H9 (cell line): ENCODE results near the gene SP110. TPM values are rescaled to one million over a fixed set of nuclear protein-coding genes. Genes with fewer than 3 reads are reported as not detected.

ENCODE experiments used
- DNase-seq: peaks from one replicate; pipeline ENCODE4 v3.0.0-alpha.2; 2017
- H2AFZ ChIP-seq: one replicate; pipeline ENCODE4 v1.6.1; 2013; ENCODE audit warnings: mild to moderate bottlenecking, low read length, control low read depth, moderate library complexity
- H2AK5ac ChIP-seq: 2 replicates; pipeline ENCODE4 v1.6.1; 2013; ENCODE audit warnings: low read length, control low read depth, mixed read lengths; ENCODE audit not compliant: insufficient read length
- H2BK120ac ChIP-seq: one replicate; pipeline ENCODE4 v1.6.1; 2013; ENCODE audit warnings: low read depth, mild to moderate bottlenecking, low read length, control low read depth, inconsistent platforms; ENCODE audit not compliant: poor library complexity, severe bottlenecking
- H2BK12ac ChIP-seq: 2 replicates; pipeline ENCODE4 v1.6.1; 2013; ENCODE audit warnings: low read length, control low read depth, mixed read lengths, low read depth; ENCODE audit not compliant: insufficient read length
- H2BK15ac ChIP-seq: 2 replicates; pipeline ENCODE4 v1.6.1; 2013; ENCODE audit warnings: low read depth, low read length, control low read depth
- H2BK20ac ChIP-seq: one replicate; pipeline ENCODE4 v1.6.1; 2013; ENCODE audit warnings: low read depth, mild to moderate bottlenecking, low read length, control low read depth, inconsistent platforms; ENCODE audit not compliant: poor library complexity, severe bottlenecking
- H2BK5ac ChIP-seq: 2 replicates; pipeline ENCODE4 v1.6.1; 2013; ENCODE audit warnings: low read length, control low read depth, mixed read lengths; ENCODE audit not compliant: insufficient read length
- H3K14ac ChIP-seq: 2 replicates; pipeline ENCODE4 v1.6.1; 2013; ENCODE audit warnings: low read length, control low read depth; ENCODE audit not compliant: insufficient read depth
- H3K18ac ChIP-seq: 2 replicates; pipeline ENCODE4 v1.6.1; 2013; ENCODE audit warnings: low read depth, mild to moderate bottlenecking, mixed read lengths, low read length, control low read depth; ENCODE audit not compliant: insufficient read length
- H3K23ac ChIP-seq: 2 replicates; pipeline ENCODE4 v1.6.1; 2013; ENCODE audit warnings: low read length, control low read depth, mixed read lengths, low read depth; ENCODE audit not compliant: insufficient read length
- H3K23me2 ChIP-seq: 2 replicates; pipeline ENCODE4 v1.6.1; 2013; ENCODE audit warnings: low read depth, mild to moderate bottlenecking, mixed read lengths, low read length, control low read depth; ENCODE audit not compliant: insufficient read length, poor library complexity, severe bottlenecking
- H3K27ac ChIP-seq: 2 replicates; pipeline ENCODE4 v1.5.1; 2013; ENCODE audit warnings: low read length, control low read depth, mixed read lengths, low read depth; ENCODE audit not compliant: insufficient read length
- H3K27me3 ChIP-seq: 2 replicates; pipeline ENCODE4 v1.6.1; 2013; ENCODE audit warnings: low read length, control low read depth, inconsistent platforms; ENCODE audit not compliant: insufficient read depth
- H3K4ac ChIP-seq: 2 replicates; pipeline ENCODE4 v1.6.1; 2013; ENCODE audit warnings: low read depth, mild to moderate bottlenecking, control low read depth, inconsistent platforms, low read length, moderate library complexity
- H3K4me1 ChIP-seq: 2 replicates; pipeline ENCODE4 v1.6.1; 2013; ENCODE audit warnings: low read length, control low read depth, inconsistent platforms; ENCODE audit not compliant: insufficient read depth
- H3K4me2 ChIP-seq: 2 replicates; pipeline ENCODE4 v1.6.1; 2013; ENCODE audit warnings: low read length, control low read depth, mixed read lengths; ENCODE audit not compliant: insufficient read length, insufficient read depth
- H3K56ac ChIP-seq: 2 replicates; pipeline ENCODE4 v1.6.1; 2013; ENCODE audit warnings: low read depth, mild to moderate bottlenecking, mixed read lengths, low read length, control low read depth; ENCODE audit not compliant: insufficient read length
- H3K79me1 ChIP-seq: 2 replicates; pipeline ENCODE4 v1.6.1; 2013; ENCODE audit warnings: low read depth, mild to moderate bottlenecking, moderate library complexity, low read length, control low read depth, inconsistent platforms; ENCODE audit not compliant: insufficient read depth, poor library complexity, severe bottlenecking
- H3K79me2 ChIP-seq: 2 replicates; pipeline ENCODE4 v1.6.1; 2013; ENCODE audit warnings: low read length, control low read depth, inconsistent platforms; ENCODE audit not compliant: insufficient read depth
- H3K9ac ChIP-seq: 2 replicates; pipeline ENCODE4 v1.6.1; 2013; ENCODE audit warnings: low read length, control low read depth, mixed read lengths; ENCODE audit not compliant: insufficient read length; ENCODE audit errors: extremely low read depth
- H3K9me3 ChIP-seq: one replicate; pipeline ENCODE4 v1.6.1; 2013; ENCODE audit warnings: low read depth, low read length, inconsistent platforms; ENCODE audit not compliant: control insufficient read depth
- H3T11ph ChIP-seq: one replicate; pipeline ENCODE4 v1.6.1; 2013; ENCODE audit warnings: mild to moderate bottlenecking, low read length, control low read depth, inconsistent platforms
- H4K20me1 ChIP-seq: one replicate; pipeline ENCODE4 v1.6.1; 2013; ENCODE audit not compliant: control insufficient read depth, insufficient read length, insufficient read depth
- H4K5ac ChIP-seq: 2 replicates; pipeline ENCODE4 v1.6.1; 2013; ENCODE audit warnings: low read depth, mild to moderate bottlenecking, mixed read lengths, low read length, control low read depth; ENCODE audit not compliant: insufficient read length
- H4K8ac ChIP-seq: replicated peaks from 2 replicates; pipeline ENCODE4 v1.6.1; 2013; ENCODE audit warnings: low read length, control low read depth, mixed read lengths, low read depth; ENCODE audit not compliant: insufficient read length
- H4K91ac ChIP-seq: 2 replicates; pipeline ENCODE4 v1.6.1; 2013; ENCODE audit warnings: low read depth, mild to moderate bottlenecking, moderate library complexity, mixed read lengths, low read length, control low read depth; ENCODE audit not compliant: insufficient read length
- H3K27ac Mint-ChIP-seq, 3 experiments: 2 replicates in 2 of 3; 3 replicates in 1 of 3; pipeline ENCODE4 v1.8.0; 2020 to 2021; ENCODE audit warnings: mixed read lengths in 3 of 3, mild to moderate bottlenecking in 1 of 3, moderate library complexity in 1 of 3
- H3K27me3 Mint-ChIP-seq: 2 replicates; pipeline ENCODE4 v1.8.0; 2021; ENCODE audit warnings: low read depth, mild to moderate bottlenecking, moderate library complexity, mixed read lengths
- H3K36me3 Mint-ChIP-seq, 3 experiments: 2 replicates in 2 of 3; 3 replicates in 1 of 3; pipeline ENCODE4 v1.8.0; 2020 to 2021; ENCODE audit warnings: low read depth in 3 of 3, mixed read lengths in 3 of 3; ENCODE audit not compliant: insufficient read depth in 1 of 3
- H3K4me1 Mint-ChIP-seq, 2 experiments: 2 replicates each; pipeline ENCODE4 v1.8.0; 2020; ENCODE audit warnings: mixed read lengths in 2 of 2
- H3K4me3 Mint-ChIP-seq, 2 experiments: 2 replicates in 1 of 2; 3 replicates in 1 of 2; pipeline ENCODE4 v1.8.0; 2020 to 2021; ENCODE audit warnings: mild to moderate bottlenecking in 2 of 2, mixed read lengths in 2 of 2, moderate library complexity in 1 of 2
- H3K9me3 Mint-ChIP-seq, 2 experiments: 2 replicates in 1 of 2; 3 replicates in 1 of 2; pipeline ENCODE4 v1.8.0; 2020; ENCODE audit warnings: mild to moderate bottlenecking in 2 of 2, mixed read lengths in 2 of 2, moderate library complexity in 1 of 2
- WGBS: extraction: QIAGEN DNeasy Blood & Tissue Kit; methylation state at CpG from one replicate; pipeline ENCODE4 v1.1.7; 2013; ENCODE audit warnings: missing lambda C conversion rate, low lambda C conversion rate, mixed read lengths; ENCODE audit not compliant: insufficient read length; ENCODE audit errors: extremely low coverage; 5-methylcytosine and 5-hydroxymethylcytosine counted together
- total RNA-seq: library from RNA; stranded (reverse); gene quantifications from 2 replicates; pipeline ENCODE4 v1.2.1, GENCODE V29; 2021
- TF ChIP-seq, protein P1 (sequence below): fragments of 200-600 bp; sonication (generic); conservative IDR thresholded peaks from 3 replicates; pipeline ENCODE4 v1.8.0; 2021; ENCODE audit warnings: antibody characterized with exemption, mild to moderate bottlenecking

The SP110 gene
- total RNA-seq, 1 experiment from 2014 or later = 3.7 TPM

DNA sequence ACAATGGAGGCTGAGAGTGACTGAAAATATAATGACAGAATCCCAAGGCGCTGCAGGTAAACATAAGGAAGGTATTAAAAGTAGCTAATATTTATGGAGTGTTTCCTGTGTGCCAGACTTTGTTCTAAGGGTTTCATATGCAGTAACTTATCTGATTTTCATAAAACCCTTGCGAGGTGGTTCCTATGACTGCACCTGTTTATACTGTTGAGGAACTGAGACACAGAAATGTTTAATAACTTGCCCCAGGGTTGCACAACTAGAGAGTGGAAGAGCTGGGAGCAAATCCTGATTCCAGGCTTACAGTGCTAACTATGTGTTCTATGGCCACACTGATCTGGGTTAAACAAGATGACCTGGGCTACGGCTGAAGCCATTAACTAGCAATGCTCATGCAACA is 2.4 kb downstream of the SP110 start:
- Histone ChIP-seq H3K23ac (no peak overlapping the region), H2BK5ac (no peak overlapping the region), H3K27ac (no peak overlapping the region), H3K9ac (no peak overlapping the region), H3K27me3 (no peaks in the 10 kb centered on the region), H2AK5ac (no peak overlapping the region), H2AFZ (no peak overlapping the region), H4K20me1 (no peaks in the 10 kb centered on the region), H2BK20ac (no peak overlapping the region), H4K91ac (no peak overlapping the region), H3K23me2 (peaks cover 6% of the 10 kb centered on the region), H3K79me2 (no peaks in the 10 kb centered on the region), H3K4me2 (no peak overlapping the region), H2BK15ac (no peak overlapping the region), H3T11ph (no peak overlapping the region), H3K9me3 (no peaks in the 10 kb centered on the region), H3K79me1 (no peaks in the 10 kb centered on the region), H3K56ac (no peak overlapping the region), H4K8ac (no peak overlapping the region), H4K5ac (no peak overlapping the region), H3K18ac (no peak overlapping the region), H3K4ac (no peak overlapping the region), H3K14ac (no peak overlapping the region), H3K4me1 (no peaks in the 10 kb centered on the region), H2BK120ac (no peak overlapping the region), H2BK12ac (no peak overlapping the region)
- Mint-ChIP-seq H3K36me3 (peaks cover 0 to 9% (median 0%) of the 10 kb centered on the region in 3 experiments; a peak in 1 of 7 replicates), H3K4me1 (peaks cover 9 to 13% of the 10 kb centered on the region in 2 experiments), H3K27ac (no peak overlapping the region), H3K27me3 (no peaks in the 10 kb centered on the region), H3K4me3 (no peak overlapping the region), H3K9me3 (no peaks in the 10 kb centered on the region)
- WGBS = no CpG with 5 or more reads among the region's 3 CpGs
- TF ChIP-seq, protein P1, sequence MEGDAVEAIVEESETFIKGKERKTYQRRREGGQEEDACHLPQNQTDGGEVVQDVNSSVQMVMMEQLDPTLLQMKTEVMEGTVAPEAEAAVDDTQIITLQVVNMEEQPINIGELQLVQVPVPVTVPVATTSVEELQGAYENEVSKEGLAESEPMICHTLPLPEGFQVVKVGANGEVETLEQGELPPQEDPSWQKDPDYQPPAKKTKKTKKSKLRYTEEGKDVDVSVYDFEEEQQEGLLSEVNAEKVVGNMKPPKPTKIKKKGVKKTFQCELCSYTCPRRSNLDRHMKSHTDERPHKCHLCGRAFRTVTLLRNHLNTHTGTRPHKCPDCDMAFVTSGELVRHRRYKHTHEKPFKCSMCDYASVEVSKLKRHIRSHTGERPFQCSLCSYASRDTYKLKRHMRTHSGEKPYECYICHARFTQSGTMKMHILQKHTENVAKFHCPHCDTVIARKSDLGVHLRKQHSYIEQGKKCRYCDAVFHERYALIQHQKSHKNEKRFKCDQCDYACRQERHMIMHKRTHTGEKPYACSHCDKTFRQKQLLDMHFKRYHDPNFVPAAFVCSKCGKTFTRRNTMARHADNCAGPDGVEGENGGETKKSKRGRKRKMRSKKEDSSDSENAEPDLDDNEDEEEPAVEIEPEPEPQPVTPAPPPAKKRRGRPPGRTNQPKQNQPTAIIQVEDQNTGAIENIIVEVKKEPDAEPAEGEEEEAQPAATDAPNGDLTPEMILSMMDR = no peak
- DNase-seq = no peak
